Left forelimb (tissue), 1 donor: ENCODE measurements around the gene FANCC.

ENCODE experiments used
- DNase-seq: peaks from one replicate; pipeline ENCODE4 v3.0.0-alpha.2; 2018; ENCODE audit warnings: low spot score

Gene FANCC

DNA sequence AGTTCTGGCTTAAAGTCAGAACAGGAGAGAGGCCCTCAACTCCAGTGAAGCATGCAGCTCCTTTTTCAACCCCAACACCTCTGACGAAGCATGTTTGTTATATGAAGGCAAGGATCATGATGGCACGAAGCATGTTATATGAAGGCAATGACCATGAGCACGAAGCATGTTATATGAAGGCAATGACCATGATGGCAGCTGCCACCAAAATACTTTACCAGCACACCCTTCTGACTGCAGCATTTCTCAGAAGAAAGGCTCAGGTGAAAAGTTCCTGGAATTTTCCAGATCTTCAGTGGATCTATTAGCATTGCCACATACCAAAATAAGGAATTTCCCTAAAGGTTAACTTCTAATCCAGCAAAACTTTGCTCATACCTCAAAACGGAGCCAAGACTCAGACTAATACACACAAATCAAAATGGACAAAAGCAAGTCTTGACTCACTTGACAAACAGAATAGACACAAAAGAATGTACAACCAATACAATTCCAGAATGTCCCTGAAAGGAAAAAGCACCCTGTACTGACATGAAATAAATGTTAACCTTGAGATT, 217.4 kb downstream of the FANCC start:
- no peak for DNase-seq

DNA sequence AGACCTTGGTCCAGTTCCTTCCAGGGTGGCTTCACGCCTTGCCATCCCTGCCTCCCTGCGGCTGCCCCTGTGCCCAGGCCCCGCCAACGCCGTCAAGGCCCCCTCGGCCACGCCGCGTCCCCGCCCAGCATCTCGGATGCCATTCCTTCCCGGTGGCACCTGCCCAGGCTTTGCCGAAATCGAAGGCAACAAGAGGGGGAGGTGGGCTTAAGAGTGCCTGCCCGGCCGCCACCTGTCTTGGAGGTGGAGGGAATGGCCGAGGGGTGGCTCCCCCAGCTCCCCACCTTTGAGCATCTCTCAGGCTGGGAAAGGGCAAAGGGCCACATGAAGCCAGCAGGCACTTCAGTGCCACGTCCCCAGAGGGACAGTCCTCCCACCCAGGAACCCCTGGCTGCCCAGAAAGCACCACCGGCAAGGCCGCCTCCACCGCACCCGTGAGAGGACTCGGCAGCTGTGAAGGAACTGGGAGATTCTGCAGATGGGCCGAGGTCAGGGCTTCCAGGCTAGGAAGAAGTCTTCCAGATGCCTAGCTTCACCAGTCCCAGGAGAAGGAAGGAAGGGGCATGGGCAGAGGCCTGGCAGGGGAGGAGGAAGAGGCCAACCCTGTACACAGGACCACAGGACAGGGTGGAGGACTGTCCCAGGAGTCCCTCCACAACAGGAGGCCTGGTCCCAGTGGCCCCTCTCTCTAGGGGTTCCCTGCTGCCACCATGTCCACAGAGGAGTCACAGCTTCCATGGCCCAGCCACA, 218.0 kb downstream of the FANCC start:
- no peak for DNase-seq

DNA sequence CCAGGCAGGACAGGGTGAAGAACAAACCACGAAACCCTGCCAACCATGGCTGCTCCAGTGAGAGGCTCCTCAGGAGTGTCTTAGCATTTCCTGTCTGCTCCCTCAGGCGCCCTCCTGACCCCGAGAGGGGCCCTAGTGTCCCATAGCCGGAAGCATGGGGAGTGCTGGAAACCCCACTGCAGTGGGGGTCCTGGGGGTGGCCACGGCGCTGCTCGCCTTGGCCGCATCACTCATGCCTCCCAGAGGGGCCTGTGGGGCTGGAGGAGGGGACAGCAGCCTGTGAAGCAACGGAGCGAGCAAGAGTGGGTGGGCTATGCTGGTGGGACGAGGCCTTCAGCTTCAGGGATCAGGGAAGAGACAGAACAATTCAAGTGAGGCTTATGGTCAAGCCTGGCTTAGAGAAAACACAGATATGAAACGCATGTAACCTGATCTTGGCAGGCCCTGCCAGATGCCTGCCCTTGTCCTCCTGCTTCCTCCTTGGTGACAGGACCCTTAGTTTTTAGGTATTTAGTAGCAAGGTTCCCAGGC, 219.1 kb downstream of the FANCC start:
- no peak for DNase-seq

DNA sequence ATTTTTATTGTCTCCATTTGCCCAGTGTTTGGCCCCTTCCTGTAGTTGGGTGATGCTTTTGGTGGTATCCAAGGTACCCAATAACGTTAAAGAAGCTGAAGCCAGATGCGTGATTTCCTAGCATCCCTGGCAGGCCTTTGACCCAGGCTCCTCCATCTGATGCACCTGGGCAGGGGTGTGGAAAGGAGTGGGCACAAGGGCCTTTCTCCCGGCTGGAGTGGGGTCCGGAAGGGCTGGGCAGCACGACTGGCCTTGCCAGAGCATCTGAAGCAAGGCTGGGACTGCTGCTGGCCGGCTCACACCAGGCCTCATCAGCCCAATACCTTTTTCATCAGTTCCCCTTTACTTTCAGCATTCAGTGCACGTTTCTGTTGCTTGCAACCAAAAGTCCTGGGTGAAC, 220.2 kb downstream of the FANCC start:
- no peak for DNase-seq

DNA sequence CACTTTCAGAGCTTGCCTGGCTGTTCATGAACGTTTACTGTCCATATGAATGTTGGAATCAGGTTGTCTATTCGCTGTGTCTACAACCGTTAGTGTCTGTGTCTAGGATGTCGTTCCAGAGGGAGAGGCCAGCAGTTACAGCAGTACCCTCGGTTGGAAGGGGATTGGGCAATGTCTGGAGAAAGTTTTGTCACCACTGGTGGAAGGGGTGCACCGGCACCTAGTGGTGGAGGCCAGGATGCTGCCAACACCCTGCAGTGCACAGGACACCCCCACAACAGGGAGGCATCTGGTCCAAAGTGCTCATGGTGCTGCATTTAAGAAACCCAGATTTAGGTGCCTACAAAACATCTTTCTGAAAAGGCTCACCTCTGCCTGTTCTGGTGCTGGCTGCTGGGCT, 220.7 kb downstream of the FANCC start:
- no peak for DNase-seq

DNA sequence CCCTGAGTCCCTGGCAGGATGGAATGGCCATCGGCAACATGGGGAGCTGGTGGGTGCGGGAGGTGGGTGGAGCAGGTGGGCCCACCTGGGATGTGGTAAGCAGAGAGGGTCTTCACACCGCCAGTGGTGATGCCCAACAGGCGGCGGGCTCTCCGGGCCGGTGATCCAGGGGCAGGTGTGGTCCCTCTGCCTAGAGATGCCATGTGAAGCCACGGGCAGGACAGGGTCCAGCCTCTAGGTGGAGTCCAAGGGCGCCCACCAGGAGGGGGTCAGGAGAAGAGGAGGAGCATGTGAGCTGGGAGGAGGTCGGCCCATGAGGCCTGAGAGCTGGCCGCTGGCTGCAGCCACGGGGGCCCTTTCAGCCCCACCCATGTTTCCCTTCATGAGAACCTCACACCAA, 221.1 kb downstream of the FANCC start:
- DNase-seq = no peak

DNA sequence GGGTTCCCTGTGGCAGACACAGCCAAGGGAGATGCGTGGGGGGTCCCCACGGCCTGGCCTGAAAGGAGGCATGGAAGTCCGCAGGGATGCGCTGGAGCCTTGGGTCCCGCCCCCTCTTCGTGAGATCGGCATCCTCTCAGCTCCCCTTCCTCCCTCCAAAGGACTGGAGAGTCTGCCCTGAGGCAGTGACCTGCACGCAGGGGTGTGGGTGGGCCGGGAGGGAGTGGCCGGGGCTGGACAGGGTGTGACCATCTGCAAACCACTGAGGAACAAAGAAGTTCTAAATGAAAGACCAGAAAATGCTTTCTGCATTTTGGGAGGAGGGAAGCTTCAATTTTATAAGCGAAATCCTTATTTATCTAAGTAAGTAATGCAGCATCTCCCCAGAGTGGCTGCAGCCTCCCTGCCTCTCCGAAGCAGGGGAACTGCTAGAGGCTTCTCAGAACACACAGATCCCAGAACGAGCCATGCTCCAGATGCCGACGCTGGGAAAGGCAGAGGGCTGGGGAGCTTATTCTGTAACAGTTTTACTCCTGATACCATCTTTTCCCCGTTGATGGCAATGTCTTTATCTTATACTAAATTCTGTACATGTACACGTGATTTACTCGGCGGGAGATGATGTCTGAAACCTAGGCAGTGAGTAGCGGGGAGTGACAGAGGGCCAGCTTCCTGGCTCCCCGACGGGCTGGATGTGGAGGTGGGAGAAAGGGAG, 221.7 kb downstream of the FANCC start:
- no peak for DNase-seq

DNA sequence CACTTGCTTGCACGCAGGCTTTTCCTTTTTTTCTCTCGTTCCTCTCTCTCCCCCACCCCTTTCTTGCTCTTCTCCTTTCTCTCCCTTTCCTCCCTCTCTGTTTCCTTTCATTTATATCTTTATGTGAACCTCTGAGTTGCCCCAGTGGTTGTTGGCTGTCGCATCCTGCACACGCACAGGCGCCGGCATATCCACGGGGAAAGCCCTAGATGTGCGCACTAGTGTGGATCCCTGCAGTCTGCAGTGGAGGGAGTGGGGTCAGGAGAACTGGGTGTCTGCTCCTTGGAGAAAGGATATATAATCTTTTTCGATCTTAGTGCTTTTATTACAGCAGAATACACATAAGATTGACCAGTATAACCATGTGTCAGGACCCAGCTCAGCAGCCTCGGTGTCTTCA, 223.5 kb downstream of the FANCC start:
- DNase-seq = no peak

DNA sequence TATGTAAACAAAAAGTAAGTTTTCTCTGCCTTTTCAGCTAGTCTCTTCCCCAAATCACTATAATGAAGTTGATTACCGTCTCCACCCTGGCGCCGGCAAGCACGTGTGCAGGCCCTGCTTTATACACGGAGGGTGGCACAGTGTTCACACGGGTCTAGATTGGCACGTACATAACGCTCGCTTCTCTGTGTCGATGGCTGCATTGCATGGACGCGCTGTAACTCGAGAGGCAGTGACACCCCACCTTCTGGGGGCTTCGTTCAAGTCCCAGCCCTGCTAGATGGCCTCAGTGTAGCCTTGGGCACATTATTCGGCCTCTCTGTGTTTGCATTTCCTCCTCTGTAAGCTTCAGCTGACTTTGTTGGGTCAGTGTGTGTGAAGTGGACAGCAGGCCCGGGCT, 223.9 kb downstream of the FANCC start:
- DNase-seq = no peak

DNA sequence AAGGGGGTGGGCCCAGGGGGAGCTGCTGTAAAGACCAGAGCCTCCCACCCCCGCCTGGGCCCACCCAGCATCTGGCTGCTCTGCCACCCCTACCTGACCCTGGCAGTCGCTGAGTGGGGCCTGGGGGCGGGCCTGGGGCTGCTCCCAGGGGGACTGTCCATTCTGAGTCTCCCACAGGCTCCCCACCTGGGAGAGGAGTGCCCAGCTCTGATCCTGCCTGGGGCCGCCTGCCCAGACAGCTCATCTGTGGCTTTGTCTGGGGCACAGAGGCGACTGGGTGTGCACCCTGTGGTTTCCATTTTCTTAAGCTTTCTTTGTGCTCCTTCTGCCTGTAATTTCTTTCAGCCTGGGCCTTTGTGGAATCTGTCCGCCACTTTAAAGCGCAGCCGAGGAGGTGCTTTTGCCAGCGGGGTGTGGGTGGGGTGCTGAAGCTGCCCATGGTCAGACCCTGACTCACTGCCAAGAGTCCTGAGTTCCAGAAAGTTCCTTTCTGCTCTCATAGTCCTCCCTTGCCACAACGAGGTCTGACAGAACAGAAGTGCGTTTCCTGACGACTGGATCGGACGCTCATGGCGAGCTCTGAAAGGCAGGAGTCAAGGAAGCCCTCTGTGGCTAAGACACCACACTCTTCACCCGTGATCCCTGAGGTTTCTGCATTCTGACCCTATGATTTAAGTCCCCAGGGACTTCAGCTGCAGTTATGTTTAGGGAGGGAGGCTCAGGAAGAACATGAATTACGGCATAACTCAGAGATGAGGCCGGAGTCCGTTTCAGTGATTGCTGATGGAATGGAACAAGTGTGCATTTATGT, 225.0 kb downstream of the FANCC start:
- no peak for DNase-seq

DNA sequence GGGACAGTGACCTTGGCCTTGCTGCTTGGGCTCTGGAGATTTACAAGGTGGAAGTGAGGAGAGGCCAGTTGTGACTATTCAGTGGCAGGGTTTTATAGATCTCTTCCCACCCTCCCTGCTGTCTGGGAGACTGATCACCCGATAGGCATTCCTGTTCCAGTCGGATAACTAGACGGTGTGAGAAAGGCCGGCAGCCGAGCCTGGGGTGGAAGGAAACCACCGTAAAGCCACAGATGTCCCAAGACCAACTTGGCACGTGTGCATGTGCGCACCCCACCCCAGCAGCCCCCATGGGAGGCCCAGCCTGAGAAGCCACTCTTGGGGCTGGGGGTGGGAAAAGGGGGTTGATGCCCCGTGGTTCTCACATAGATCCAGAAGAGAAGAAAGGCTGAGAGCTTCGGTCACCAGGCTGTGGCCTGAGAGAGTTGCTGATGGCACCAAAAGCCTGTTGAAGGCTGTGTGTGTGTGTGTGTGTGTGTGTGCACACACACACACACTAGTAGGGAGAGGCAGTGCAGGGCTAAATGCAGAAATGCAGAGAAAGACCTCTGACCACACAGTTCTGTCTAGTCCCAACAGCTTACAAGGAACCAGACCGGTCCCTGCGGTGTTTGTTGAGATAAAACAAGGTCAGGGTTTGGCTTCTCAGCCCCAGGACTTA, 225.8 kb downstream of the FANCC start:
- DNase-seq = no peak

DNA sequence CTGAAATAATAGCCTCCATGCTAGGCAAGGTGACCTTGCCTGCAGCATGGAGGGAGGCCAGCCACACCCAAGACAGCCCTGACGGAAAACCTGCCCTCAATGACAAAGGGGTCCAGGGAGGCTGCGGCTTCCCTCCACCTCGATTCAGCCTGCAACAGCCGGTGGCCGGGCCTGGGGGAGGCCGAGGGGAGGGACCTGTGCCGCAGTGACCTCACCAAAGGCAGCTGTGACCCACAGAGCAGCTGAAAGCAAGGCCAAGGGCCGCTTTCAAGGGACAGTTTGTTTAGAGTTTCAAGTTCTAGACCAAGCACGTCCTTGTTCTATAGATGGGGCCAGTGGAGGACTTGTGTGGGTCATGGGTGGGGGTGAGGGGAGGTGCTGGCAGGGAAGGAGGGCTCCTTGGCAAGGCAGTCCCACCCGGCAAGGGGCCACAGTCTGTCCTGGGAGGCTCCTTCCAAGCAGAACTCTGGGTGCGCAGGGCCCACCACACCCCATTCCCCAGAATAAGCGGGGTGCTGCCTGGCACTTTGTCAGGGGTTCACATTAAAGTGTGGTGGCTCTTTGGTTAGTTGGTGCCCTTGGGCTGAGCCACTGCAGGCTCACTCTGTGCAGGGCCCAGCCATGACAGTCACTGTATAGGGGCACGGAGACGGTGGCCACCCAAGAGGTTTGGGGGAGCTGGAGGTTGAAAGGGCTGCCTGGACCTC, 226.5 kb downstream of the FANCC start:
- DNase-seq = no peak

DNA sequence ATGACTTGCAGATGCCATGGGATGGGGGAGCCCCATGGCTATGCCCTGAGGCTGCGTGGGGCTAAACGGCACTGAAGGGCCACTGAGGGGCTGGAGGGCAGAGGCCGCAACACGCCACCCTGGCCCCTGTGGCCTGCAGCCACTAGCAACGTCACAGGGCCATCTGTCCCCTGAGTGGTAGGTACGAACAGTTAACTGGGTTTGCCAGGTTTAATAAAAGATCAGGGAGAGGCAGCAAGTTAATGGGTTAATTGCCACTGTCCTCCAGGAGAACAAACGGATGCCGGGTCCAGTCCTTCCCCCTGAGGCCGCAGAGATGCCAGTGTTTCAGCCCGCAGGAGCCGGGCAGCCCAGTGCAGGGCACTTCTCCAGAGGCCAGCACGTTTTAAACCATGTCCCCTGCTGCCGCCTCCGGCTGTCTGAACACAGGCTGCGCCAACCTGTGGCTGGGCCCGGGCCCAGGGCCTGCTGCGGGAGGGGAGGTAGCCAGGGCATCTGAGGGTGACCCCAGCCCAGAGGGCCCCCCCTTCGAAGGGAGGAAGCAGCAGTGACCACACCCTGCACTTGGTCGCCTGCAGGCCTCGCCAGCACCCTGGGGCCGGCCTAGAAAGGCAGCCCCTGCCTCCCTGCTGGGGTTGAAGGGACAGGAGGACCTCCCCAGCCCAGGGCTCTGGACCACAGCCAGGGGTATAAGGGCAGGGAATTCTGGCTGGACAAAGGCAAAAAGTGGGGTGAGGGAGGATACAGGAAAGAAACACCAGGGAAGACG, 227.3 kb downstream of the FANCC start:
- DNase-seq = no peak

DNA sequence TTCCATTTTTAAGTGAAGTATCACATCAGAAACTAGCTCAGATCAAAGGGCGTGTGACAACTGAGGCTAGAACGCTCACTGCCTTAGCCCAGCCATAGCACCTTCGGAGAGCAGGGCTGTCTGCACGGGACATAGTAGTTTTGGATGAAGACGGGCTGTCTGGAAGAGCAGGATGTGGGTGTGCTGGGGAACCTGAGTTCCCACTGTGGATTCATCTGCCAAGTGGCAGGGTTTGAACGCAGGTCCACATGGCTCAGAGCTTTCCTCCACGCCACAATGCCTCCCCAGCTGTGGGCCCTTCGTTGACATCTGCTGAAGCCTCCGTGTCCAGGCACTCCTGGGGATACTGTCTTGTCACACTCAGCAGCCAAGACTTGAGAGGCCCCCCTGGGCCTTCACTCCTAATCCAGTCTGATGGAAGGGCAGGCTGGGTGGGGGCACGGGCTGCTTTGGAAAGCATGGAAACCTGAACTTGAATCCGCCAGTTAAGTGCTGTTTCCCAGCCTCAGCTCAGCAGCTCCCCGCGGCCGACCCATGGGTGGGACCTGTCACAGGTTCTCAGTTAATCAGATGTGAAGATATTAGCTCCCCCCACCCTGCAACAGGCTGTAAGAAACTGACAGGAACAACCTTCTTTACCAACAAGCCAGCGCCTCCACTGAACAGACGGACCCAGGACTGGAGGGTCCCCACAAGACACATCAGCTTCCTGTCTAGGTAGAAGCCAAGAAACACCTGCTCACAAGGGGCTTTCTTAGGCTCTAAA, 228.1 kb downstream of the FANCC start:
- DNase-seq = no peak

DNA sequence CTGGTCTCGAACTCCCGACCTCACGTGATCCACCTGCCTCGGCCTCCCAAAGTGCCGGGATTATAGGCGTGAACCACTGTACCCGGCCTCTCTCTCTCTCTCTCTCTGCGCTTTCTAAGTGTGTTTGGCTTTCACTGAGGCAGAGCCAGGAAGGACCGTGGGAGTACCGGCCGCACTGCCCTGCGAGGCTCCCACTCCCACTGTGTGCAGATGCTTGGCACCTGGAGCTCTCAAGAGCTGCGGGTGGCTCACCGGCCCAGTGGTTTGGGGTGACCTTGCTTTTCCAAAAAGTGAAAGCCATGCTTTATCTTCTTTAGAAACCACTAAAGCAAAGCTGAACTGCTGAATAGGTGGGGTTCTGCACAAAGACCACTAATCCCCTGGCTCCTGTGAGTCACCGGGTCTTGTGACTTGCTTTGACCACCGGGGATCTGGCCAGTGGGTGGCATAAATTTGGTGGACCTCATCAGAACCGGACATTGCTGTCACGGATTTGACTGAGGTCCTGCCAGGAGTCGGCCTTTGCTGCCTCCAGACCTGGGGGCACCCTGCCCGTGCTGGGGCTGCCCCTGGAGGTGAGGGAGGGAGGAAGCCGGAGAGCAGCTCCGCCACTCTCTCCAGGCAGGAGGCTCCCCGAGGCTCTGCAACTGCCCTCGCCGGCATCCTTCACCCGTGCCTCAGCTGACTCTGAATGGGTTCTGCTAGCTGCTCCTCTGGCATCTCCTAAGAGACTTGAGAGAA, 228.9 kb downstream of the FANCC start:
- no peak for DNase-seq

DNA sequence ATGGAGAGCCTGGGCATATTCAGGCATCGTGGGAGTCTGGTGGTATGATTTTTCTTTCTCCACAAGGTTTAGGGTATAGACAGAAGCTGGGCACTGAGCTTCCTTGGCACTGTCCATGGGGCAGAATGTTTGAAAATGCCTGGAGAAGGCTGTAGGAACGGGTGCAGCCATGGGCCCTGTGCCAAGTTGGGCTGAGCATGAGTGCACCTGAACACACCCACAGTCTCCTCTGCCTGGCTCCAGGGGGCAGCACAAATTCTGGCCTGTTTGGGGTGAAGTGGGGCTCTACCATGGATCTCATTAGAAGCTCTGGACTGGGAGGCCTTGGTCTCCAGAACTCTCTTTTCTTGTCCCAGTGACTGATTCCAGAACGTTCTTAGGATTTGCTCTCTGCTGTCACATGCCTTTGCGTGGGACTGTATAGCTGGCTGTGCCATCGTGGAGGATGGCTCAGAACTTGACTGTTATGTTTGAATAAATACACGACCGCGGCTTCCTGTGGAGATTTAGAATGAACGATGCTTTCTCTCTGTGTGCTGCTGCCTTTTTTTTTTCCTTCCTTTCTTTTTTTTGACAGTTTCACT, 229.8 kb downstream of the FANCC start:
- no peak for DNase-seq

DNA sequence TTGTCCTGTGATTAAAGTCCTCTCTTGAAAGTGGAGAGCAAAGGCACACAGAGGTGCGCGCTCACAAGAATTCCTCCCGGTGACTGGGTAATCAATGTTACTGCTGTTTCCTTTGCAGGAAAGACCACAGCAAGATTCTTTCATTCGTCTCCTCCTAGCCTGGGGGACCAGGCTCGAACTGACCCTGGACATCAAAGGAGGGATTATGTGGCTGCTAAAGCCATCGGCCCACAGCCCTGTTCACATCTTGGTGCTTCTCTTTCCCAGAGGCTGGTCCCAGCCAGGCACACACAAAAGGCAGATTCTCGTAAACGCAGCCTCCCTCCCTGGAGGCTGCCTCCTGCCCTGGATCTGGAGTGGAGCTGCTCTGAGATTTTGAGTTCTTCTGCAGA, 230.9 kb downstream of the FANCC start:
- DNase-seq = no peak

DNA sequence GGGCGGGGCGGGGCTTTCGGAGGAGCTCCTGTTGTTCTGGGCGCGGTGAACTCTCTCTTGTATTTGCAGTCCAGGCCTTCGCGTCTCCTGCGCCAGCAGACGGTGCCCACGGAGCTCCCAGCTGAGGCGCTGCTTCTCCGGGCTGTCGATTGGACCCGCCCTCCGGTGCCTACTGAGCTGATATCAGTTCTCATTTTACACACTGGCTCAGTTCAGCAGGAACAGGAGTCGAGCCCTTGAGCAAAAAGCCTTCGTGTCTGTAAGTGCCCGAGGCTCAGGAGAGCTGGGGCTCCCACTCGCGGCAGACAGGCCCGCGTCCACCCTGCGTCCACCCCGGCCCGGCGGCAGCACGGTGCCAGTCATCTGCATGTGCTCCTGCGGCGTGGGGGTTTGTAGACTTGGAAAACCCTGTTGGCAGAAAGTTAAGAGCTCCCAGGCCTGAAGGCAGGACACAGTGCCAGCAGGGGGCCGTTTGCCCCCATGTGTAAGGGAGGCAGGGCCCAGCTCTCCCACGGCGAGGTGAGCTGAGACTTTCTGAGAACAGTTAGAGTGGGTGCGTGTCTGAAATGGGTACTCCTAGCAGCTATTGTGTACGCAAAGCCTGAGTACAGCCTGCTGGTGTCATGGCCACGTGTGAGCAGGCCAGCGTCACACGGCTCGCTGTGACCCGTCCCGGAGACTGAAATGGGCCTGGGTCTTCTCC, 231.5 kb downstream of the FANCC start:
- DNase-seq = peak; percentile 55
